ENCODE data around the gene SYP.
"Not testable (repeated sequence)": the region's sequence is repeated elsewhere in the genome, so short reads cannot be mapped to it uniquely, and the experiment has no call there.

Gene SYP

GRCh38 chrX:49157194-49157593 is 42.8 kb downstream of the SYP start:
- no peak for DNase-seq
- in situ Hi-C loops (cut with HindIII; ENCODE audit: low pct_ligation_motif_present, low pct_unique_long_range_greater_than_20kb, low sequenced_read_pairs), result no loop called here

- DNase-seq, result peak; percentile 78
These were observed 43.8 kb downstream of the SYP start for GRCh38 chrX:49155900-49156837.

GRCh38 chrX:49155243-49155899 is 44.6 kb downstream of the SYP start:
- DNase-seq, result no peak
- in situ Hi-C loops (cut with HindIII; ENCODE audit: low pct_ligation_motif_present, low pct_unique_long_range_greater_than_20kb, low sequenced_read_pairs), result no loop called here

More at GRCh38 chrX:49155900-49156837, 43.8 kb downstream of the SYP start:
- in situ Hi-C loops (cut with HindIII; ENCODE audit: low pct_ligation_motif_present, low pct_unique_long_range_greater_than_20kb, low sequenced_read_pairs), result no loop called here

- in situ Hi-C loops (cut with HindIII; ENCODE audit: low pct_ligation_motif_present, low pct_unique_long_range_greater_than_20kb, low sequenced_read_pairs), result no loop called here
- no peak for DNase-seq
These were observed 46.5 kb downstream of the SYP start for GRCh38 chrX:49153467-49153866.

- DNase-seq; in situ Hi-C loops (cut with HindIII; ENCODE audit: low pct_ligation_motif_present, low pct_unique_long_range_greater_than_20kb, low sequenced_read_pairs): not testable (repeated sequence)
These were observed 50.7 kb downstream of the SYP start for GRCh38 chrX:49149291-49149690.

- DNase-seq; in situ Hi-C loops (cut with HindIII; ENCODE audit: low pct_ligation_motif_present, low pct_unique_long_range_greater_than_20kb, low sequenced_read_pairs): not testable (repeated sequence)
These were observed 51.4 kb downstream of the SYP start for GRCh38 chrX:49148390-49149100.

- in situ Hi-C loops (cut with HindIII; ENCODE audit: low pct_ligation_motif_present, low pct_unique_long_range_greater_than_20kb, low sequenced_read_pairs), result no loop called here
- DNase-seq, result no peak
These were observed 52.1 kb downstream of the SYP start for GRCh38 chrX:49147936-49148335.

- in situ Hi-C loops (cut with HindIII; ENCODE audit: low pct_ligation_motif_present, low pct_unique_long_range_greater_than_20kb, low sequenced_read_pairs), result no loop called here
- DNase-seq, result no peak
These were observed 52.7 kb downstream of the SYP start for GRCh38 chrX:49147282-49147681.

- DNase-seq; in situ Hi-C loops (cut with HindIII; ENCODE audit: low pct_ligation_motif_present, low pct_unique_long_range_greater_than_20kb, low sequenced_read_pairs): not testable (repeated sequence)
These were observed 56.8 kb downstream of the SYP start for GRCh38 chrX:49143154-49143553.

- in situ Hi-C loops (cut with HindIII; ENCODE audit: low pct_ligation_motif_present, low pct_unique_long_range_greater_than_20kb, low sequenced_read_pairs), result not testable (repeated sequence)
These were observed 57.7 kb downstream of the SYP start for GRCh38 chrX:49142264-49142663.

GRCh38 chrX:49139713-49140112 is 60.3 kb downstream of the SYP start:
- DNase-seq, result no peak
- in situ Hi-C loops (cut with HindIII; ENCODE audit: low pct_ligation_motif_present, low pct_unique_long_range_greater_than_20kb, low sequenced_read_pairs), result no loop called here

More at GRCh38 chrX:49142264-49142663, 57.7 kb downstream of the SYP start:
- DNase-seq, result peak; percentile 24

Data from ACHN (cell line).